Measurements from ENCODE around the gene DDX4.

DDX4 gene

GRCh38 chr5:55702598-55703345, 35.1 kb upstream of the DDX4 start (continued):
- TF ChIP-seq CREB5 (CRISPR knock-in tag; IDR thresholded peaks at IDR 0.05; ENCODE audit: low read depth) (no peak), ZNF8 (CRISPR knock-in tag; IDR thresholded peaks at IDR 0.05) (no peak), OSR1 (CRISPR knock-in tag; IDR thresholded peaks at IDR 0.05) (no peak)

- no peak for ATAC-seq
- no peak for TF ChIP-seq ZNF70 (CRISPR knock-in tag; IDR thresholded peaks at IDR 0.05)
- no peak for TF ChIP-seq CREB5 (CRISPR knock-in tag; IDR thresholded peaks at IDR 0.05; ENCODE audit: low read depth)
- no peak for TF ChIP-seq ISL1 (CRISPR knock-in tag; IDR thresholded peaks at IDR 0.05)
- no peak for TF ChIP-seq SNAI2 (CRISPR knock-in tag; IDR thresholded peaks at IDR 0.05)
- no peak for TF ChIP-seq OSR1 (CRISPR knock-in tag; IDR thresholded peaks at IDR 0.05)
- TF ChIP-seq ZNF8 (CRISPR knock-in tag; IDR thresholded peaks at IDR 0.05), result no peak
- TF ChIP-seq CSDC2 (CRISPR knock-in tag; IDR thresholded peaks at IDR 0.05), result no peak
- no peak for TF ChIP-seq ARNTL (CRISPR knock-in tag; IDR thresholded peaks at IDR 0.05; ENCODE audit: borderline replicate concordance, low read depth)
- TF ChIP-seq CSRNP3 (CRISPR knock-in tag; IDR thresholded peaks at IDR 0.05), result no peak
- TF ChIP-seq ZFP3 (CRISPR knock-in tag; IDR thresholded peaks at IDR 0.05), result no peak
These were observed 31.6 kb upstream of the DDX4 start for GRCh38 chr5:55706230-55706629.

GRCh38 chr5:55708732-55709131, 29.1 kb upstream of the DDX4 start:
- TF ChIP-seq ZNF70 (CRISPR knock-in tag; IDR thresholded peaks at IDR 0.05) (no peak), ZNF8 (CRISPR knock-in tag; IDR thresholded peaks at IDR 0.05) (no peak), ZFP3 (CRISPR knock-in tag; IDR thresholded peaks at IDR 0.05) (no peak)
- ATAC-seq, result no peak

GRCh38 chr5:55711507-55712022, 26.3 kb upstream of the DDX4 start:
- no peak; the same call in 2 of the 3 replicates for ATAC-seq
- TF ChIP-seq ZFP30 (CRISPR knock-in tag; IDR thresholded peaks at IDR 0.05) (no peak), CSRNP3 (CRISPR knock-in tag; IDR thresholded peaks at IDR 0.05) (no peak), ZNF8 (CRISPR knock-in tag; IDR thresholded peaks at IDR 0.05) (no peak), CSDC2 (CRISPR knock-in tag; IDR thresholded peaks at IDR 0.05) (no peak), RARB (CRISPR knock-in tag; IDR thresholded peaks at IDR 0.05) (no peak), TCF4 (CRISPR knock-in tag; IDR thresholded peaks at IDR 0.05; ENCODE audit: borderline replicate concordance) (no peak), POU6F1 (CRISPR knock-in tag; IDR thresholded peaks at IDR 0.05; ENCODE audit: borderline replicate concordance, low read depth) (no peak), CREB5 (CRISPR knock-in tag; IDR thresholded peaks at IDR 0.05; ENCODE audit: low read depth) (no peak), TOX (CRISPR knock-in tag; IDR thresholded peaks at IDR 0.05; ENCODE audit: borderline replicate concordance) (no peak), OSR1 (CRISPR knock-in tag; IDR thresholded peaks at IDR 0.05) (no peak), ESRRG (CRISPR knock-in tag; IDR thresholded peaks at IDR 0.05) (no peak), BACH2 (CRISPR knock-in tag; IDR thresholded peaks at IDR 0.05; ENCODE audit: borderline replicate concordance) (no peak), PATZ1 (CRISPR knock-in tag; IDR thresholded peaks at IDR 0.05; ENCODE audit: borderline replicate concordance) (no peak), ZFP3 (CRISPR knock-in tag; IDR thresholded peaks at IDR 0.05) (no peak), PPARA (CRISPR knock-in tag; IDR thresholded peaks at IDR 0.05; ENCODE audit: borderline replicate concordance) (no peak), ZNF70 (CRISPR knock-in tag; IDR thresholded peaks at IDR 0.05) (no peak)
